Erythroblast (primary cell): Measurements from ENCODE around the gene RIF1.

Experiments used
- GATA1 ChIP-seq: IDR thresholded peaks from 2 replicates; pipeline ENCODE4 v1.6.1; 2011; ENCODE audit warnings: low read depth, mild to moderate bottlenecking, control low read depth, low read length, moderate library complexity
- POLR2A ChIP-seq: IDR thresholded peaks from 2 replicates; pipeline ENCODE4 v1.6.1; 2011; ENCODE audit warnings: mild to moderate bottlenecking, low read length

DNA sequence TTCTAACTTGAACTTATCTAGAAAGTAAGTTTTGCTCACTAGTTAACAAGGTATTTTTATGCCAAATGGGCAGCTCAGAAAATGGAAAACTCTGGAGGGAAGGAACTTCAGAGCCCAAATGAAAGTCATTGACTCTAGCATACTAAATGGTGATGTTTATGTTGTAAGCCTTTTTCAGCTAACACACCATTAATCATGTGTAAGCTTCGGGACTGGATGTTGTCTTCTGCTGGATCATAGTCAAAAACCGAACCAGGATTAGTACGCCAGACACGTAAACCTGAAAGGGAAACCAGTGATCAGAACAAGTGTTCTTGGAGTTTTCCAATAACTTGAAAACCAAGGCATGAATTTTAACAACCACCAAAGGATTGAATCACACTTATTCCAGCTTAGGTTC, 81.8 kb downstream of the RIF1 start:
- TF ChIP-seq POLR2A (no peak), GATA1 (no peak)
